HepG2 (cell line): ENCODE data around the gene DELE1. TPM values are rescaled to one million over a fixed set of nuclear protein-coding genes. Genes with fewer than 3 reads are reported as not detected.

Experiments used
- ATAC-seq: fragments of 200-7000 bp; cut with Tn5 transposase; 3 replicates; pipeline ENCODE4 v1.9.1; 2020; ENCODE audit warnings: mild to moderate bottlenecking, moderate library complexity
- BruUV-seq: library from RNA; stranded (reverse); fragments of 400-500 nt; replicated peaks from 2 replicates; lab custom pipeline; 2021; lab: Mats Ljungman, UMichigan
- CTCF ChIA-PET: fragments of 300-600 bp; formaldehyde crosslinking; extraction: SDS; loops from one replicate; lab custom pipeline; 2021; ENCODE audit warnings: low total read pairs, inconsistent platforms, low intra/inter-chr PET ratio; lab: Yijun Ruan, JAX
- POLR2A ChIA-PET: fragments of 350-600 bp; sonication (Branson Sonifier 250); formaldehyde crosslinking; loops from one replicate; lab custom pipeline; 2020; ENCODE audit warnings: antibody characterized with exemption, inconsistent platforms; lab: Yijun Ruan, JAX
- DNase-seq: peaks from one replicate; pipeline ENCODE4 v3.0.0-alpha.2; 2015; ENCODE audit warnings: low spot score
- FAIRE-seq: peaks from 3 replicates; lab custom pipeline; 2011; peaks lifted over from hg19 to GRCh38; lab: Jason Lieb, UNC
- H2AFZ ChIP-seq: one replicate; pipeline ENCODE4 v1.6.1; 2011; ENCODE audit warnings: low read length, inconsistent platforms
- H3K27ac ChIP-seq: fragments of 300-600 bp; 3 replicates; pipeline ENCODE4 v1.8.0; 2011; ENCODE audit warnings: mixed run types, mild to moderate bottlenecking, mixed read lengths, low read length, inconsistent platforms; ENCODE audit not compliant: insufficient read depth; ENCODE audit errors: extremely low read length
- H3K27me3 ChIP-seq, 2 experiments: fragments of 200-600 bp in 1 of 2; 2 replicates in 1 of 2; 3 replicates in 1 of 2; pipeline versions ENCODE4 v1.6.0 to v1.8.0; 2011; ENCODE audit warnings: low read length in 2 of 2, mild to moderate bottlenecking in 2 of 2, moderate library complexity in 2 of 2, inconsistent platforms in 1 of 2; ENCODE audit not compliant: insufficient read depth in 2 of 2, control insufficient read depth in 1 of 2
- H3K36me3 ChIP-seq, 2 experiments: fragments of 200-600 bp in 1 of 2; replicated peaks in 1 of 2; 2 replicates in 1 of 2; 3 replicates in 1 of 2; pipeline versions ENCODE4 v1.5.1 to v1.8.0; 2011; ENCODE audit warnings: low read length in 2 of 2, inconsistent platforms in 1 of 2; ENCODE audit not compliant: insufficient read depth in 2 of 2, control insufficient read depth in 1 of 2
- H3K4me1 ChIP-seq: 2 replicates; pipeline ENCODE4 v1.5.1; 2012; ENCODE audit warnings: low read length, inconsistent platforms; ENCODE audit not compliant: insufficient read depth
- H3K4me2 ChIP-seq: 2 replicates; pipeline ENCODE4 v1.6.0; 2011; ENCODE audit warnings: low read depth, low read length, inconsistent platforms
- H3K4me3 ChIP-seq, 3 experiments: fragments of 200-600 bp in 1 of 3; sonication (generic), shearing (Covaris generic) in 1 of 3; replicated peaks in 1 of 3; 2 replicates each; pipeline ENCODE4 v1.5.1; 2011 to 2016; ENCODE audit warnings: low read length in 3 of 3, inconsistent platforms in 2 of 3, low read depth in 2 of 3, mild to moderate bottlenecking in 2 of 3, control low read depth in 1 of 3, mixed read lengths in 1 of 3; ENCODE audit not compliant: insufficient read depth in 1 of 3
- H3K79me2 ChIP-seq: one replicate; pipeline ENCODE4 v1.6.1; 2011; ENCODE audit warnings: low read length, inconsistent platforms; ENCODE audit not compliant: insufficient read depth
- H3K9ac ChIP-seq: 2 replicates; pipeline ENCODE4 v1.6.0; 2011; ENCODE audit warnings: mild to moderate bottlenecking, low read depth, low read length, inconsistent platforms; ENCODE audit not compliant: insufficient read depth
- H3K9me3 ChIP-seq: 2 replicates; pipeline ENCODE4 v1.5.1; 2012; ENCODE audit warnings: mild to moderate bottlenecking, low read length
- H4K20me1 ChIP-seq: 2 replicates; pipeline ENCODE4 v1.6.0; 2011; ENCODE audit warnings: inconsistent platforms, mild to moderate bottlenecking, low read length, moderate library complexity; ENCODE audit not compliant: insufficient read depth
- ARNTL ChIP-seq: sonication (generic); formaldehyde crosslinking; IDR thresholded peaks from 2 replicates; pipeline ENCODE4 v1.4.0; 2020; ENCODE audit warnings: mild to moderate bottlenecking, missing genetic modification reagents
- GABPA ChIP-seq, 2 experiments: IDR thresholded peaks; 2 replicates each; pipeline ENCODE4 v1.6.1; 2011 to 2016; ENCODE audit warnings: low read depth in 2 of 2, low read length in 1 of 2, missing biosample characterization in 1 of 2, missing genetic modification characterization in 1 of 2
- HIC2 ChIP-seq: sonication (generic); formaldehyde crosslinking; IDR thresholded peaks from 2 replicates; pipeline ENCODE4 v1.9.0; 2022; ENCODE audit warnings: low read depth, missing genetic modification reagents
- HOXA3 ChIP-seq: sonication (generic); formaldehyde crosslinking; IDR thresholded peaks from 2 replicates; pipeline ENCODE4 v1.5.0; 2020; ENCODE audit warnings: missing genetic modification reagents
- KDM6A ChIP-seq: IDR thresholded peaks from 2 replicates; pipeline ENCODE4 v1.6.1; 2016; ENCODE audit warnings: low read depth
- PAXIP1 ChIP-seq: sonication (generic); formaldehyde crosslinking; conservative IDR thresholded peaks from 2 replicates; pipeline ENCODE4 v1.4.0; 2020; ENCODE audit warnings: mild to moderate bottlenecking, missing genetic modification reagents, moderate library complexity
- RXRA ChIP-seq: sonication (generic); formaldehyde crosslinking; IDR thresholded peaks from 2 replicates; pipeline ENCODE4 v1.5.1; 2020; ENCODE audit warnings: missing genetic modification reagents
- SAFB2 ChIP-seq: sonication (generic); formaldehyde crosslinking; IDR thresholded peaks from 2 replicates; pipeline ENCODE4 v1.5.1; 2020; ENCODE audit warnings: missing genetic modification reagents, low read depth, mild to moderate bottlenecking, borderline replicate concordance
- ZBTB38 ChIP-seq: sonication (generic); formaldehyde crosslinking; IDR thresholded peaks from 2 replicates; pipeline ENCODE4 v1.5.1; 2020; ENCODE audit warnings: mild to moderate bottlenecking, missing genetic modification reagents
- ZNF737 ChIP-seq: sonication (generic); formaldehyde crosslinking; IDR thresholded peaks from 2 replicates; pipeline ENCODE4 v1.5.0; 2020; ENCODE audit warnings: missing genetic modification reagents, mild to moderate bottlenecking, borderline replicate concordance
- WGBS: methylation state at CpG from one replicate; pipeline ENCODE4 v1.1.6; 2017; ENCODE audit warnings: low lambda C conversion rate; 5-methylcytosine and 5-hydroxymethylcytosine counted together
- in situ Hi-C: cut with HindIII; loops from 2 replicates; pipeline ENCODE4 v1.10.0; 2017; ENCODE audit warnings: low pct_unique_long_range_greater_than_20kb; ENCODE audit not compliant: extremely low pct_ligation_motif_present
- intact Hi-C: fragments of 100-400 bp; cut with micrococcal nuclease; formaldehyde crosslinking; loops from one replicate; pipeline ENCODE4 v1.10.0; 2022; ENCODE audit not compliant: unreplicated experiment
- polyA plus RNA-seq, 8 experiments: library from polyadenylated mRNA; depleted of rRNA in 3 of 8; stranded (reverse) in 7 of 8; unstranded in 1 of 8; fragments of >200 nt; fragmentation: Illumina TruSeq in 4 of 8; extraction: Trizol in 4 of 8; gene quantifications; 2 replicates each; pipeline versions ENCODE4 v1.2.1 to v1.2.3, GENCODE V29; 2011 to 2016; ENCODE audit warnings: low read depth in 4 of 8, missing spikeins in 1 of 8, mixed read lengths in 1 of 8; ENCODE audit not compliant: insufficient read depth in 1 of 8
- total RNA-seq, 5 experiments: library from RNA; depleted of rRNA; stranded (reverse); fragments of >200 nt; fragmentation: Illumina TruSeq; extraction: Trizol; gene quantifications; 2 replicates each; pipeline ENCODE4 v1.2.3, GENCODE V29; 2016; ENCODE audit warnings: low read depth in 1 of 5

DELE1 gene
- total and polyA plus RNA-seq, 2 of the 13 experiments (the other 11 are each of a cell fraction or from before 2014, with no cell fraction given), result 57.5 to 90.3 TPM

- Histone ChIP-seq H4K20me1 (no peaks in the 10 kb centered on the region), H3K27ac (no peak overlapping the region), H3K9me3 (no peaks in the 10 kb centered on the region), H3K4me3 (peak overlapping the region in 1 of 3 experiments; percentile 61; a peak in 1 of 6 replicates), H3K27me3 (peaks cover 14 to 56% of the 10 kb centered on the region in 2 experiments), H2AFZ (no peak overlapping the region), H3K9ac (no peak overlapping the region), H3K4me2 (peak overlapping the region; percentile 79; the same call in 1 of the 2 replicates), H3K4me1 (peaks cover 47% of the 10 kb centered on the region), H3K79me2 (no peaks in the 10 kb centered on the region), H3K36me3 (no peaks in the 10 kb centered on the region)
- DNase-seq, result no peak
- no TSS peak for BruUV-seq
- ChIA-PET CTCF (no interaction called here), POLR2A (no interaction called here)
- intact Hi-C loops, result no loop called here
- 35% methylated on average over 3 of the region's 3 CpGs for WGBS
- in situ Hi-C loops, result no loop called here
- FAIRE-seq, result no peak
- no peak for ATAC-seq
- TF ChIP-seq ZBTB38 (0 out of 2 replicates have a peak, but pooled peaks have one; percentile 0), ARNTL (CRISPR knock-in tag) (no peak)
- TF ChIP-seq, all 625 proteins: peak for 1
These were observed 49.8 kb upstream of the DELE1 start for GRCh38 chr5:141873933-141874261.

- peak overlapping the region in 2 of 3 experiments; percentile 23 to 61; a peak in 4 of 6 replicates for H3K4me3 ChIP-seq
- CTCF ChIA-PET, result no interaction called here
- H3K79me2 ChIP-seq, result no peaks in the 10 kb centered on the region
- H2AFZ ChIP-seq, result no peak overlapping the region
- no TSS peak for BruUV-seq
- H4K20me1 ChIP-seq, result no peaks in the 10 kb centered on the region
- H3K36me3 ChIP-seq, result no peaks in the 10 kb centered on the region
- intact Hi-C loops, result no loop called here
- peaks cover 14 to 53% of the 10 kb centered on the region in 2 experiments for H3K27me3 ChIP-seq
- H3K9ac ChIP-seq, result no peak overlapping the region
- in situ Hi-C loops, result no loop called here
- peak; percentile 43 for ATAC-seq
- peak; percentile 37 for DNase-seq
- 7% methylated on average over 16 of the region's 16 CpGs for WGBS
- POLR2A ChIA-PET, result no interaction called here
- H3K9me3 ChIP-seq, result no peaks in the 10 kb centered on the region
- H3K27ac ChIP-seq, result no peak overlapping the region
- H3K4me1 ChIP-seq, result peaks cover 52% of the 10 kb centered on the region
- peak; percentile 56 for FAIRE-seq
- H3K4me2 ChIP-seq, result peak overlapping the region; percentile 79
- TF ChIP-seq SAFB2 (CRISPR knock-in tag), result peak; percentile 47; the same call in 1 of the 2 replicates
- peak; percentile 10; the same call in 1 of the 2 replicates for TF ChIP-seq HOXA3 (CRISPR knock-in tag)
- no peak for TF ChIP-seq GABPA (IDR thresholded peaks at IDR 0.05; ENCODE audit: low read depth, low read length)
- peak; percentile 55 for TF ChIP-seq GABPA (CRISPR knock-in tag; IDR thresholded peaks at IDR 0.05; ENCODE audit: low read depth)
- TF ChIP-seq HIC2 (CRISPR knock-in tag), result peak; percentile 93; the same call in 1 of the 2 replicates
- peak; percentile 79 for TF ChIP-seq PAXIP1 (CRISPR knock-in tag)
- no peak for TF ChIP-seq ZNF737
- 0 out of 2 replicates have a peak, but pooled peaks have one; percentile 7 for TF ChIP-seq KDM6A (CRISPR knock-in tag)
- TF ChIP-seq RXRA (CRISPR knock-in tag), result peak; percentile 51; the same call in 1 of the 2 replicates
These were observed 49.3 kb upstream of the DELE1 start for GRCh38 chr5:141874262-141874964.
